Peyer's patch (tissue), 4 donors: ENCODE results near the gene ADAM21.

ENCODE experiments used
- CTCF ChIP-seq, 6 experiments: fragments of 450-650 bp in 4 of 6; fragments of 200-600 bp in 2 of 6; sonication (generic) in 1 of 6; IDR thresholded peaks; one replicate each; pipeline ENCODE4 v1.5.1; 2017 to 2019; ENCODE audit warnings: antibody characterized with exemption in 6 of 6, mild to moderate bottlenecking in 3 of 6, moderate library complexity in 1 of 6
- POLR2A ChIP-seq, 2 donors: fragments of 450-650 bp; IDR thresholded peaks; one replicate each; pipeline ENCODE4 v1.5.1; 2017; ENCODE audit warnings: antibody characterized with exemption in 2 of 2, mild to moderate bottlenecking in 2 of 2, moderate library complexity in 2 of 2

- TF ChIP-seq CTCF (IDR thresholded peaks at IDR 0.05) (no peak), POLR2A (IDR thresholded peaks at IDR 0.05) (no peak)
Observed at GRCh38 chr14:70425354-70425753, 26.6 kb upstream of the ADAM21 start.
